ENCODE measurements around the gene VGF. TPM values are rescaled to one million over a fixed set of nuclear protein-coding genes. Genes with fewer than 3 reads are reported as not detected.
A peak's percentile ranks its signal among the peaks of the same experiment; 100 is the strongest.

The VGF gene
- total and polyA plus RNA-seq, 2 donors (not counting 3 experiments of a cell fraction or from before 2014, with no cell fraction given), result 0.03 TPM; not detected in 1

DNA sequence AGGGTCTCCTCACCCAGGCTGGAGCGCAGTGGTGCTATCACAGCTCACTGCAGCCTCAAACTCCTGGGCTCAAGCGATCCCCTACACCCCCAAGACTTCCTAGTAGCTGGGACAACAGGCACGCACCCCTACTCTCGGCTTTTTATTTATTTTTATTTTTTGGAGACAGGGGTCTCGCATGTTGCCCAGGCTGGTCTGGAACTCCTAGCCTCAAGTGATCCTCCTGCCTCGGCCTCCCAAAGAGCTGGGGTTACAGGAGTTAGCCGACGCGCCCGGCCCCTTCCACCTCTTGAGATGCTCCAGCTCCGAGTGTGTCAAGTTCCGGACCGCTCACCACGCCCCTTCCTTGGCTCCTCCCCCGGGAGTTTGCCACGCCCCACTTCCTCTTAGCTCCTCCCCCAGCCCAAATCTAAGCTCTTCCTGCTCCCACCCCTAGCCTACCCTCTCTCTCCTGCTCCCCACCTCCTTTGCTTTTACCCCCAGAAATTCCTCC lies 8.4 kb upstream of the VGF start:
- ChIA-PET CTCF (interaction anchor here (0.5 to 6.3 kb wide), 5 partner anchors 9 to 109 kb away, joined by 3 to 39 read pairs (median 10); no protein-coding TSS in a partner anchor), POLR2A (no interaction called here)
- H4K20me1 ChIP-seq (replicated peaks; ENCODE audit: control insufficient read depth, extremely low read depth, insufficient read depth, low read length), result no peaks in the 10 kb centered on the region
- intact Hi-C loops (cut with micrococcal nuclease), result loop anchor here (10.0 kb wide), 1 partner anchor 561 kb away; no protein-coding TSS in a partner anchor
- H3K4me1 ChIP-seq (ENCODE audit: control insufficient read depth, extremely low read depth, insufficient read depth, low read length), result no peaks in the 10 kb centered on the region
- BruUV-seq (replicated peaks), result no TSS peak
- TF ChIP-seq GATA2 (IDR thresholded peaks at IDR 0.05; ENCODE audit: insufficient read depth, insufficient read length, low read depth, low read length), result no peak
- no peak for TF ChIP-seq JUN (IDR thresholded peaks at IDR 0.05; ENCODE audit: borderline replicate concordance, insufficient read depth, insufficient read length, low read depth)
- H3K36me3 ChIP-seq (ENCODE audit: control insufficient read depth in 2 of 2, extremely low read depth in 1 of 2, insufficient read depth in 2 of 2, low read length in 2 of 2), result no peaks in the 10 kb centered on the region
- H3K27me3 ChIP-seq (ENCODE audit: control insufficient read depth in 2 of 2, insufficient read depth in 2 of 2, low read length in 2 of 2), result peaks cover 80 to 83% of the 10 kb centered on the region in 2 experiments
- H3K9me3 ChIP-seq (replicated peaks; ENCODE audit: control insufficient read depth, insufficient read depth, low read length), result no peaks in the 10 kb centered on the region
- no peak overlapping the region for H3K4me3 ChIP-seq (replicated peaks in 1 of 3; ENCODE audit: insufficient read depth in 1 of 3, low read depth in 1 of 3, low read length in 3 of 3)
- no peaks in the 10 kb centered on the region for H3K9me1 ChIP-seq (replicated peaks; ENCODE audit: control insufficient read depth, extremely low read depth, insufficient read depth, low read length)
- FAIRE-seq, result no peak
- H2AFZ ChIP-seq (ENCODE audit: low read depth, low read length), result no peak overlapping the region
- H3K27ac ChIP-seq (ENCODE audit: insufficient read depth, low read depth, low read length), result no peak overlapping the region
- no peaks in the 10 kb centered on the region for H3K79me2 ChIP-seq (ENCODE audit: control insufficient read depth, insufficient read depth, low read length)
- no peak overlapping the region for H3K4me2 ChIP-seq (ENCODE audit: insufficient read depth, low read length)
- dilution Hi-C loops (cut with MboI; ENCODE audit: extremely low pct_ligation_motif_present, low sequenced_read_pairs), result no loop called here
- no peak overlapping the region for H3K9ac ChIP-seq (replicated peaks; ENCODE audit: extremely low read depth, insufficient read depth, low read length)
- peak; percentile 26 for DNase-seq (ENCODE audit: low read depth, low spot score)

DNA sequence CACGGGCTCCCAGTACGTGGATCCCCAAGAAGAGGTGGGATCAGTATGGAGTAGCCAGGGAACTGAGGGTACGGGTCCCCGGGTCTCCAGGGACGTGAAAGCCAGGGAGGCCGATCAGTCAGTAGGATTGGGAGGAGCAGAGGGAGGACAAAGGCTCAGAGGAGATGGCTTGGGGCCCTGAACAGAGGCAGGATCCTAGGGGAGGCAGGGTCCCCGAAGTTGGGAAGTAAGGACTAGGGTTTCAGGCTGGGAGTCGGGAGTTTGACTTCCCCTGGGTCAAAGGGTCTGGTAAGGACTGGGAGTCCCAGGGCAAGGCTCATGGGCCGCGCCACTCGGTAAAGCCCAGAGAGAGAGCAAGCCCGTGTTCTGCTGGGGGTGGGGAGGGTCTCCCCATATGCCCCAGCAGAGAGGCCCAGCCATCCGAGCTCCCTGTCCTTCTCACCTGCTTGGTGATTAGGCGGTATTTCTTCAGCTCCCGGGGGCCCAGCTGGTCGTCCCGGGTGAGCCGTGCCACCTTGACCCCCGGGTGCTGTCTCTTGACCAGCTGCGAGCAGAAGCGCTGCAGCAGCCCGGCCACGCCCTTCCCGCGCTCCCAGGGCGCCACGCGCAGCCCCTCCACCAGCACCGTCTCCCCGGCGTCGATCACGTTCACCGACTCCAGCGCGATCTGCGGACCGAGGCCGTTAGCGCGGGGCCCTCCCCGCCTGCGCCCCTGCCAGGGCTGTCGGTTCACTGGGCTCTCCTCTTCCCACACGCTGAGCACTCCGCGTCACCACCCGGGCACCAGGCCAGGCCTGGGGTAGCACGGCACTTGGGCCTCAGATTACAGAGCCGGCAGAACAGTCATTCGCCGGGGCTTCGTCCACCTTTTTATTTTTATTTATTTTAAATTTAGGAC lies 7.7 kb upstream of the VGF start:
- ChIA-PET CTCF (interaction anchor here (0.5 to 6.3 kb wide), 5 partner anchors 9 to 109 kb away, joined by 3 to 39 read pairs (median 10); no protein-coding TSS in a partner anchor), POLR2A (no interaction called here)
- no peaks in the 10 kb centered on the region for H3K36me3 ChIP-seq (ENCODE audit: control insufficient read depth in 2 of 2, extremely low read depth in 1 of 2, insufficient read depth in 2 of 2, low read length in 2 of 2)
- H3K9me3 ChIP-seq (replicated peaks; ENCODE audit: control insufficient read depth, insufficient read depth, low read length), result no peaks in the 10 kb centered on the region
- no peaks in the 10 kb centered on the region for H3K79me2 ChIP-seq (ENCODE audit: control insufficient read depth, insufficient read depth, low read length)
- H3K9me1 ChIP-seq (replicated peaks; ENCODE audit: control insufficient read depth, extremely low read depth, insufficient read depth, low read length), result no peaks in the 10 kb centered on the region
- H3K4me2 ChIP-seq (ENCODE audit: insufficient read depth, low read length), result no peak overlapping the region
- no peak for FAIRE-seq
- no TSS peak for BruUV-seq (replicated peaks)
- H2AFZ ChIP-seq (ENCODE audit: low read depth, low read length), result no peak overlapping the region
- DNase-seq (ENCODE audit: low read depth, low spot score), result peak; percentile 27
- no peak overlapping the region for H3K9ac ChIP-seq (replicated peaks; ENCODE audit: extremely low read depth, insufficient read depth, low read length)
- dilution Hi-C loops (cut with MboI; ENCODE audit: extremely low pct_ligation_motif_present, low sequenced_read_pairs), result no loop called here
- H3K4me3 ChIP-seq (replicated peaks in 1 of 3; ENCODE audit: insufficient read depth in 1 of 3, low read depth in 1 of 3, low read length in 3 of 3), result no peak overlapping the region
- intact Hi-C loops (cut with micrococcal nuclease), result loop anchor here (10.0 kb wide), 1 partner anchor 562 kb away; no protein-coding TSS in a partner anchor
- TF ChIP-seq MYC (IDR thresholded peaks at IDR 0.05; ENCODE audit: low read depth, low read length) (no peak), EZH2 (IDR thresholded peaks at IDR 0.05; ENCODE audit: borderline replicate concordance, low read depth, low read length, severe bottlenecking) (peak; percentile 25)
- H3K27ac ChIP-seq (ENCODE audit: insufficient read depth, low read depth, low read length), result no peak overlapping the region
- peaks cover 83 to 85% of the 10 kb centered on the region in 2 experiments for H3K27me3 ChIP-seq (ENCODE audit: control insufficient read depth in 2 of 2, insufficient read depth in 2 of 2, low read length in 2 of 2)
- H3K4me1 ChIP-seq (ENCODE audit: control insufficient read depth, extremely low read depth, insufficient read depth, low read length), result no peaks in the 10 kb centered on the region
- H4K20me1 ChIP-seq (replicated peaks; ENCODE audit: control insufficient read depth, extremely low read depth, insufficient read depth, low read length), result no peaks in the 10 kb centered on the region

All from endothelial cell of umbilical vein (primary cell).